ENCODE measurements around the gene LCN6.

GRCh38 chr9:136759436-136760325 lies 11.4 kb upstream of the LCN6 start:
- TF ChIP-seq, protein P1, sequence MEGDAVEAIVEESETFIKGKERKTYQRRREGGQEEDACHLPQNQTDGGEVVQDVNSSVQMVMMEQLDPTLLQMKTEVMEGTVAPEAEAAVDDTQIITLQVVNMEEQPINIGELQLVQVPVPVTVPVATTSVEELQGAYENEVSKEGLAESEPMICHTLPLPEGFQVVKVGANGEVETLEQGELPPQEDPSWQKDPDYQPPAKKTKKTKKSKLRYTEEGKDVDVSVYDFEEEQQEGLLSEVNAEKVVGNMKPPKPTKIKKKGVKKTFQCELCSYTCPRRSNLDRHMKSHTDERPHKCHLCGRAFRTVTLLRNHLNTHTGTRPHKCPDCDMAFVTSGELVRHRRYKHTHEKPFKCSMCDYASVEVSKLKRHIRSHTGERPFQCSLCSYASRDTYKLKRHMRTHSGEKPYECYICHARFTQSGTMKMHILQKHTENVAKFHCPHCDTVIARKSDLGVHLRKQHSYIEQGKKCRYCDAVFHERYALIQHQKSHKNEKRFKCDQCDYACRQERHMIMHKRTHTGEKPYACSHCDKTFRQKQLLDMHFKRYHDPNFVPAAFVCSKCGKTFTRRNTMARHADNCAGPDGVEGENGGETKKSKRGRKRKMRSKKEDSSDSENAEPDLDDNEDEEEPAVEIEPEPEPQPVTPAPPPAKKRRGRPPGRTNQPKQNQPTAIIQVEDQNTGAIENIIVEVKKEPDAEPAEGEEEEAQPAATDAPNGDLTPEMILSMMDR (IDR thresholded peaks at IDR 0.05; ENCODE audit: poor library complexity) = no peak
- no peak for TF ChIP-seq EZH2 (IDR thresholded peaks at IDR 0.05; ENCODE audit: borderline replicate concordance)

Data from hepatocyte (in vitro differentiated cells).